Vagina (tissue), 2 donors: ENCODE results near the gene PDCD1LG2. TPM values are rescaled to one million over a fixed set of nuclear protein-coding genes. Genes with fewer than 3 reads are reported as not detected.

Experiments used
- DNase-seq, 2 donors: peaks; one replicate each; pipeline ENCODE4 v3.0.0-alpha.2; 2017; ENCODE audit errors: extremely low spot score in 2 of 2
- H3K27ac ChIP-seq: fragments of 200-600 bp; sonication (generic); one replicate; pipeline ENCODE4 v1.5.1; 2019
- H3K27me3 ChIP-seq: fragments of 200-600 bp; sonication (generic); one replicate; pipeline ENCODE4 v1.5.1; 2019
- H3K36me3 ChIP-seq, 2 donors: fragments of 200-600 bp; sonication (generic); one replicate each; pipeline ENCODE4 v1.5.1; 2017 to 2019
- H3K4me1 ChIP-seq: fragments of 200-600 bp; sonication (generic); one replicate; pipeline ENCODE4 v1.5.1; 2019
- H3K4me3 ChIP-seq, 2 donors: fragments of 200-600 bp; sonication (generic); 1 replicate in 1 of 2; 2 replicates in 1 of 2; pipeline ENCODE4 v1.5.1; 2016 to 2019
- H3K9me3 ChIP-seq: fragments of 200-600 bp; sonication (generic); one replicate; pipeline ENCODE4 v1.5.1; 2019
- CTCF ChIP-seq, 3 experiments: fragments of 450-650 bp in 2 of 3; fragments of 200-600 bp in 1 of 3; sonication (generic) in 1 of 3; IDR thresholded peaks; one replicate each; pipeline ENCODE4 v1.5.1; 2017 to 2019; ENCODE audit warnings: antibody characterized with exemption in 3 of 3, mild to moderate bottlenecking in 2 of 3, moderate library complexity in 2 of 3
- POLR2A ChIP-seq, 2 donors: fragments of 450-650 bp; IDR thresholded peaks; one replicate each; pipeline ENCODE4 v1.6.1; 2017; ENCODE audit warnings: antibody characterized with exemption in 2 of 2, mild to moderate bottlenecking in 2 of 2, moderate library complexity in 2 of 2
- POLR2AphosphoS5 ChIP-seq, 2 donors: sonication (generic); formaldehyde crosslinking; IDR thresholded peaks; one replicate each; pipeline ENCODE4 v1.9.0; 2017; ENCODE audit warnings: antibody characterized with exemption in 2 of 2, mild to moderate bottlenecking in 2 of 2, low read depth in 1 of 2; ENCODE audit not compliant: insufficient read depth in 1 of 2
- intact Hi-C: fragments of 100-400 bp; cut with DNase I; formaldehyde crosslinking; loops from one replicate; pipeline ENCODE4 v1.15.1; 2023
- total RNA-seq: library from RNA; depleted of rRNA; stranded (reverse); fragments of >200 nt; gene quantifications from one replicate; pipeline ENCODE4 v1.2.3, GENCODE V29; 2016

PDCD1LG2 gene
- total RNA-seq, 1 donor from 2014 or later, result 1.2 TPM

- intact Hi-C loops, result no loop called here
Measured at GRCh38 chr9:5560443-5561100, 50.2 kb downstream of the PDCD1LG2 start.

GRCh38 chr9:5561828-5562488 is 51.6 kb downstream of the PDCD1LG2 start:
- Histone ChIP-seq H3K27ac (no peak overlapping the region), H3K4me3 (no peak overlapping the region), H3K4me1 (peaks cover 14% of the 10 kb centered on the region), H3K9me3 (no peaks in the 10 kb centered on the region), H3K36me3 (no peaks in the 10 kb centered on the region), H3K27me3 (no peaks in the 10 kb centered on the region)
- TF ChIP-seq POLR2AphosphoS5 (IDR thresholded peaks at IDR 0.05; ENCODE audit: insufficient read depth in 1 of 2, low read depth in 1 of 2), result no peak
- no peak for TF ChIP-seq POLR2A (IDR thresholded peaks at IDR 0.05)
- no peak for TF ChIP-seq CTCF (IDR thresholded peaks at IDR 0.05)
- intact Hi-C loops, result no loop called here
- DNase-seq, result no peak

More at GRCh38 chr9:5560443-5561100, 50.2 kb downstream of the PDCD1LG2 start:
- H3K4me1 ChIP-seq, result peaks cover 21% of the 10 kb centered on the region
- no peaks in the 10 kb centered on the region for H3K27me3 ChIP-seq
- no peak for DNase-seq
- no peak overlapping the region for H3K4me3 ChIP-seq
- H3K9me3 ChIP-seq, result no peaks in the 10 kb centered on the region
- H3K27ac ChIP-seq, result no peak overlapping the region
- TF ChIP-seq CTCF (IDR thresholded peaks at IDR 0.05) (no peak), POLR2AphosphoS5 (IDR thresholded peaks at IDR 0.05; ENCODE audit: insufficient read depth in 1 of 2, low read depth in 1 of 2) (no peak), POLR2A (IDR thresholded peaks at IDR 0.05) (no peak)
- H3K36me3 ChIP-seq, result no peaks in the 10 kb centered on the region

GRCh38 chr9:5562806-5563416 is 52.6 kb downstream of the PDCD1LG2 start:
- TF ChIP-seq POLR2AphosphoS5 (IDR thresholded peaks at IDR 0.05; ENCODE audit: insufficient read depth in 1 of 2, low read depth in 1 of 2) (no peak), CTCF (IDR thresholded peaks at IDR 0.05) (no peak), POLR2A (IDR thresholded peaks at IDR 0.05) (no peak)
- Histone ChIP-seq H3K27me3 (no peaks in the 10 kb centered on the region), H3K4me1 (peaks cover 4% of the 10 kb centered on the region), H3K36me3 (no peaks in the 10 kb centered on the region), H3K27ac (no peak overlapping the region), H3K4me3 (no peak overlapping the region), H3K9me3 (no peaks in the 10 kb centered on the region)
- intact Hi-C loops, result no loop called here
- no peak for DNase-seq

- DNase-seq, result no peak
- no peaks in the 10 kb centered on the region for H3K4me1 ChIP-seq
- no peaks in the 10 kb centered on the region for H3K27me3 ChIP-seq
- TF ChIP-seq POLR2AphosphoS5 (IDR thresholded peaks at IDR 0.05; ENCODE audit: insufficient read depth in 1 of 2, low read depth in 1 of 2) (no peak), POLR2A (IDR thresholded peaks at IDR 0.05) (no peak), CTCF (IDR thresholded peaks at IDR 0.05) (no peak)
- no peak overlapping the region for H3K4me3 ChIP-seq
- intact Hi-C loops, result no loop called here
- no peaks in the 10 kb centered on the region for H3K36me3 ChIP-seq
- H3K27ac ChIP-seq, result no peak overlapping the region
- no peaks in the 10 kb centered on the region for H3K9me3 ChIP-seq
Measured at GRCh38 chr9:5563417-5563815, 53.1 kb downstream of the PDCD1LG2 start.

- no peak overlapping the region for H3K27ac ChIP-seq
- intact Hi-C loops, result no loop called here
Measured at GRCh38 chr9:5563886-5564285, 53.6 kb downstream of the PDCD1LG2 start.

More at GRCh38 chr9:5563886-5564285, 53.6 kb downstream of the PDCD1LG2 start:
- Histone ChIP-seq H3K4me3 (no peak overlapping the region), H3K27me3 (no peaks in the 10 kb centered on the region), H3K36me3 (no peaks in the 10 kb centered on the region), H3K9me3 (no peaks in the 10 kb centered on the region), H3K4me1 (no peaks in the 10 kb centered on the region)
- DNase-seq, result no peak
- no peak for TF ChIP-seq POLR2AphosphoS5 (IDR thresholded peaks at IDR 0.05; ENCODE audit: insufficient read depth in 1 of 2, low read depth in 1 of 2)
- TF ChIP-seq POLR2A (IDR thresholded peaks at IDR 0.05), result no peak
- no peak for TF ChIP-seq CTCF (IDR thresholded peaks at IDR 0.05)
